HG03095 (cell line): ENCODE measurements around the gene E2F2.

Experiments
- ATAC-seq: cut with Tn5 transposase; IDR thresholded peaks from one replicate; pipeline ENCODE4 v1.9.1; 2021; ENCODE audit warnings: moderate library complexity; ENCODE audit not compliant: unreplicated experiment

Gene E2F2

GRCh38 chr1:23563003-23563402, 32.0 kb upstream of the E2F2 start:
- ATAC-seq = no peak

DNA sequence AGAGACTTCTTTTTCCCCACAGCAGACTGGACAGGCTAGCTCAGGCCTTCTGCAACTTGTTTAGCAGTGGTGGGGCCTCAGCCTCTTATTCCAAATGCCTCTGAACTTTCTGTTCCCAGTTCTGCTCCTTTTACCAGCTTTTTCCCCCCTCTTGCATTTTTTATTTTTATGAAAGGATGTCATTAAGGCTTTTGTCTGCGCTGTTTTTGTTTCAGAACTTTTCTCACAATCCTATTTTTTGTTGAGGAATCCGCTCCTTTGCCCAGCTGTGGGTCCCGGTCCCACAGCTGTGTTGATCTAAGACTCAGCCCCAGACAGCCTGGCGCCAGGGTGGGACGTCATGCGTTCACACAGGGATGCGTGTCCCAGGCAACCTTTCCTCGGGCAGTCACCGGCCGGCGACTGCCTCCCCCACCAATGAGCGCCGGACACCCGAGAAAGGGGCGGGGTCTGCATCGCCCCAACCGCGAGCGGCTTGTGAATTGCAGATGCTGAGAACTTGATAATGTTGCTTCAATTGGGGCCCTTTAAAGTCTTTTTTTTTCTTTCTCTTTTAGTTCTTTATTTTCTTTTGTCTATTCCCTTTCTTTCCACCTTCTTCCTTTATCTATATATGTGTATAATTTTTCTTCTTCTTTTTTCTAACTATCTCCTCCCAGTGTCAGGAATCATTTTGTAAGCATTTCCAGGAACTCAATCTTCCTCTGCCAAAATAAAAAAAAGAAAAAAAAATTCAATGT, 31.3 kb upstream of the E2F2 start:
- no peak for ATAC-seq

- ATAC-seq = no peak
Observed at GRCh38 chr1:23561813-23562100, 30.7 kb upstream of the E2F2 start.

GRCh38 chr1:23561076-23561812, 30.2 kb upstream of the E2F2 start:
- ATAC-seq = no peak

DNA sequence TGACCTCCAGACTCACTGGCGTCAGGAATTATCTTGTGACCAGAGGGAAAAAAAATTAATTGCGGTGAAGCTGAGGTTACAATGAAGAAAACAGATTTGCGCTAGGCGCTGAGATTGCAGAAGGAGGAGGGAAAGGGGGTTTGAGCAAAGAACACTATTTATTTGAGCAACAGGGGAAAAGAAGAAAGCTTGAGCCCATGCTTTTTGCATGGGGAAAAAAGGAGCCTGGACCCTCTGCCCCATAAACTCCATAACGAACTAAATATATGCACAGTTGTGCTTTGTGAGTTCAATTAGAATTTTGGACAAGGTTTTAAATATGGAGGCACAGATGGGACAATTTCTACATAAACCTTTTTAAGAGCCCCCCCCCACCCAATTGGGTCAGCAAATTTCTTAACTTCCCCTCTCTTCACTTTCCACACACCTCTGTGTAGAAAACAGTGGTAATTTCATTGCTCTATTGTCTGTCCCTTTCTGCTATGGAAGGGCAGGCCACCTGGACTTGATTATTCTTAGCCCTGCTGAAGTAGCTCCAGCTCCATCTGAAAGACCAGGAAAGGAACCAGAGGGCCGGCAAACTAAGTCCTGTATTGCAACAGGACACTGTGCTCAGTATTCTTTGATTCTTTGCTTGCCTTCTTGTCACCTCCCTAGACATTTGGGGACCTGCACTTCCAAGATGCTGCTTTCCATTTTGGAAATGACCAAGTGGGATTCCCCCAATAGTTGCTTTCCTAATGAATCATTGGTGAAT, 29.1 kb upstream of the E2F2 start:
- ATAC-seq = no peak

- ATAC-seq = peak; percentile 46
Observed at GRCh38 chr1:23559136-23559984, 28.3 kb upstream of the E2F2 start, which contains the start of gene ID3. Gene ID3, minus strand, starts transcription at chr1:23559501. Its CDS starts 75 bp downstream, at chr1:23559426.

GRCh38 chr1:23558872-23559135, 27.8 kb upstream of the E2F2 start:
- ATAC-seq = no peak

DNA sequence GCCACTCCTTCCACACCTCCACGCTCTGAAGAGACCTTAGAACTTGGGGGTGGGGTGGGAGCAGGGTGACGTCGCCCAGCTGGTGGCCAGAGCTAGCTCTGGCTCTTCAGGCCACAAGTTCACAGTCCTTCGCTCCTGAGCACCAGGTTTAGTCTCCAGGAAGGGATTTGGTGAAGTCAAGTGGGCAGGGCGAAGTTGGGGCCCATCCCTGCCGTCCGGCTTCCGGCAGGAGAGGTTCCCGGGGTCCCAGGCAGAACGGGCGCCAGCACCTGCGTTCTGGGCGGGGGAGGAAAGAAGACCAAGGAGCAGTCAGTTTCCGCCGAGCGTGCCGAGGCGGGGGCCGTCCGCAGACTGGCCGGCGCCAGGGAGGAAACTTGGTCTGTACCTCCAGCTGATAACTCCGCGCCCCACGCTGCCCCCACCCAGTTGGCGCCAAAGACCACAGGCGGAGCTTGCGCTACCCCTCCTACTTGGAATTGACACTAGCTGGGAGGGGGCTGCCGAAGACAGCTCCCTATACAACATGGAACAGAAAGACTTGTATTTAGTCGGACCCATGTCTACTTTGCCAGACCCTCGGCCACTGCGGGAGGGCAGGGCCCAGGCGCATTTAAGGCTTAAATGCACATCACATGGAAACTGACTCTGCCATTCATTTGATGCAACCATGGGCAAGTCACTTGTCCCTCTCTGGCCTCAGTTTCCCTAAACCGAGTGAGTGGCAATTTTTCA, 27.3 kb upstream of the E2F2 start:
- no peak for ATAC-seq

- no peak for ATAC-seq
Observed at GRCh38 chr1:23557471-23558124, 26.6 kb upstream of the E2F2 start.

DNA sequence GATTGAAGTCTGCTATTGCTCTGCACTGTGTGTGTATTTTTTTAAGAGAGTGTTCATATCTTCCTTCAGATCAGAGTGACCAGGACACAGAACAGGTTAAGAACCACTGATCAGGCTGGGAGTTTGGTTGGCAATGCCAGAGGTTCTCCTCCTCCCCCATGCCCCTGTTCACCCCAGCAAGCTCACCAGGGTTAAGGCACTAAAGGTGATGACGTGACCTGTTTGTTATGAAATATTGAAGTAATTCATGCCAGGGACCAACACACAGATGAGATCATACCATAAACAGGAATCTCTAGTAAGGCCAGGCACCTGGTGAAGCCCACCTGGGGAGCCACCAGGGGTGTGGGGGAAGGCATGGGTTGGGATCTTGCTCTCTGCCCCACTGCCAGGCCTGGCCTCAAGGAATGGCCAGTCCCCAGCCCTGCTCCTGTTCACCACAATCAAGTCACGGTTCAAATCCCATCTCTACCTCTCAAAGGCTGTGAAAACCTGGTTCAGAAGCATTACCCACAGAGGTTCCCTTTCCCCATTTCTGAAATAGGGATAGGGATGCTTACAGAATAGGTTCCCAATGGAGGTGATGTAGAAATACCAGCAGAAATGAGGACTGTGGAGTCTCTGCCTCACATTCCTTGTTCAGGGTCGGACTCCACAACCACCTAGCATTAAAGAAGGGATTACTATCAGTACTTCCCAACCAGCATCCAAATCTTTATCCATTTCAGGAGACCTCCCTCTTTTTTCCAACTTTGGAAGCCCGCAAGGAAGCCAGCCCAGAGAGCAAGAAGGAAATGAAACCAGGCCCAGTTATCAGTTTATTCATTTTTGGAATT, 25.8 kb upstream of the E2F2 start:
- ATAC-seq = no peak

- ATAC-seq = no peak
Observed at GRCh38 chr1:23555986-23556634, 25.1 kb upstream of the E2F2 start.

GRCh38 chr1:23555270-23555985, 24.4 kb upstream of the E2F2 start:
- peak; percentile 1 for ATAC-seq

DNA sequence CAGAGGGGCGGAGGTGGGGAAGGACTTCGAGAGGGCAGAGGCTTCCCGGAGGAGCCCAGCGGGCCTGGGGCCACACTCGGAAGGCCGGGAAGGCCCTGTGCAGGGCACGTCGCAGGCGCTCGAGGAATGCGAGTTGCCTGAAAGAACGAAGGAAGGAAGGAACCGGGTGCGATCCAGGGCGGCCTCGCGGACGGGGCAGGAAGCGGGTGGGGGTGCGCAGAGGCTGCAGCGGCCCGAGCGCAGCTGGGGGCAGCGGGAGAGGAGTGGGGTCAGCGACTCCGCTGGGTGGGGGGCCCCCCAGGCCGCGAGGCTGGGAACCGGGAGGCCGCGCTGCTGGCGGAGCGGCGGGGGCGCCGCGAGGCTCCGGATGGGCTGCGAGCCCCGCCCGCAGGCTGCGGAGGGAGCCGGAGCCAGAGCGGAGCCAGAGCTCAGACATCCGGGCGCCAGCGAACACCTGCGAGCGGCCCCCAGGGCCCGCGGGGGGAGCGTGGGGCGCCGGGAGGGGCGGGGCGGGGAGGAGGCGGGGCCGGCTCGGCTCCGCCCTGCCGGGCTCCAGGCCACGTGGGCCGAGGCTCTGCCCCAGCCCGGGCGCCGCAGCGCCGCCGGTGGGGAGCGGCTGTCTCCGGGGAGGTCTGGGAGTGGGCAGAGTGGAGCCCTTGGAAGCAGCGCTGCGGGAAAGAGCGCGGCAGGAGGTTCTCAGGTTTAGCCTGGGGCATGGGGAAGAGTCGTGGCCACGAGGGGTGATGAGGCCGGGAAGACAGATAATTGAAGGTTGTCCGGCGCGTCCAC, 23.6 kb upstream of the E2F2 start:
- peak; percentile 54 for ATAC-seq

DNA sequence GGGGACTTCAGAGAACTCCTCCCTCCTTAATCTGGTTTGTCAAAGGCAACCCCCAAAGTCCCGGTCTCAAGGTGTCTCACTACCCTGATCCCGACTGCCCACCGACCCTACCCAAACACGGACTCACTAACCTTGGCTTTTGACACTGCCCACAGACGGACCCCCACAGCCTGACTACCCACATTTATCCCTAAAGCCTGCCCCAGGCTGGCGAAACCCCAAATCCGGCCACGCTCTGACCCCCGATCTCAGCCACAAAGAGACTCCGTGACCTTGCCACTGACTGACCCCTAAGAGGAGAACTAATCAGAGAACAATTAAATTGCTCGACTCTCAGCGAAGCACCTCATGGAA, 23.1 kb upstream of the E2F2 start:
- ATAC-seq = no peak

GRCh38 chr1:23553231-23554126, 22.4 kb upstream of the E2F2 start:
- ATAC-seq = no peak

GRCh38 chr1:23551849-23552248, 20.8 kb upstream of the E2F2 start:
- no peak for ATAC-seq
